ENCODE results near the gene APOO.

APOO gene

DNA sequence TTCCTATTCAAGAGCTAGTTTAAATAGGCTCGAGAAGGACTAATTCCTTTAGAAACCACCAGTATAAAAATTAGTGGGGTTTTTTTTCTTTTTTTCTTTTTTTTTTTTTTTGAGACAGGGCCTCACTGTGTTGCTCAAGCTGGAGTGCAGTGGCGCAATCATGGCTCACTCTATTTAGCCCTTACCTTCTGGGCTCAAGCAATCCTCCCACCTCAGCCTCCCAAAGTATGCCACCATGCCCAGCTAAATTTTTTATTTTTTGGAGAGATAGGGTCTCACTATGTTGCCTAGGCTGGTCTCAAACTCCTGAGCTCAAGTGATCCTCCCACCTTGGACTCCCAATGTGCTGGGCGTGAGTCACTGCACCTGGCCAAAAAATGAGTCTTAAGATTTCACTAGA, 52.8 kb downstream of the APOO start:
- TF ChIP-seq, protein P1, sequence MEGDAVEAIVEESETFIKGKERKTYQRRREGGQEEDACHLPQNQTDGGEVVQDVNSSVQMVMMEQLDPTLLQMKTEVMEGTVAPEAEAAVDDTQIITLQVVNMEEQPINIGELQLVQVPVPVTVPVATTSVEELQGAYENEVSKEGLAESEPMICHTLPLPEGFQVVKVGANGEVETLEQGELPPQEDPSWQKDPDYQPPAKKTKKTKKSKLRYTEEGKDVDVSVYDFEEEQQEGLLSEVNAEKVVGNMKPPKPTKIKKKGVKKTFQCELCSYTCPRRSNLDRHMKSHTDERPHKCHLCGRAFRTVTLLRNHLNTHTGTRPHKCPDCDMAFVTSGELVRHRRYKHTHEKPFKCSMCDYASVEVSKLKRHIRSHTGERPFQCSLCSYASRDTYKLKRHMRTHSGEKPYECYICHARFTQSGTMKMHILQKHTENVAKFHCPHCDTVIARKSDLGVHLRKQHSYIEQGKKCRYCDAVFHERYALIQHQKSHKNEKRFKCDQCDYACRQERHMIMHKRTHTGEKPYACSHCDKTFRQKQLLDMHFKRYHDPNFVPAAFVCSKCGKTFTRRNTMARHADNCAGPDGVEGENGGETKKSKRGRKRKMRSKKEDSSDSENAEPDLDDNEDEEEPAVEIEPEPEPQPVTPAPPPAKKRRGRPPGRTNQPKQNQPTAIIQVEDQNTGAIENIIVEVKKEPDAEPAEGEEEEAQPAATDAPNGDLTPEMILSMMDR (IDR thresholded peaks at IDR 0.05; ENCODE audit: extremely low read depth, insufficient read depth, missing control alignments) = no peak
- DNase-seq (ENCODE audit: low spot score) = no peak
- in situ Hi-C loops (cut with MboI; ENCODE audit: low pct_unique_long_range_greater_than_20kb, low sequenced_read_pairs, unreplicated experiment) = no loop called here

DNA sequence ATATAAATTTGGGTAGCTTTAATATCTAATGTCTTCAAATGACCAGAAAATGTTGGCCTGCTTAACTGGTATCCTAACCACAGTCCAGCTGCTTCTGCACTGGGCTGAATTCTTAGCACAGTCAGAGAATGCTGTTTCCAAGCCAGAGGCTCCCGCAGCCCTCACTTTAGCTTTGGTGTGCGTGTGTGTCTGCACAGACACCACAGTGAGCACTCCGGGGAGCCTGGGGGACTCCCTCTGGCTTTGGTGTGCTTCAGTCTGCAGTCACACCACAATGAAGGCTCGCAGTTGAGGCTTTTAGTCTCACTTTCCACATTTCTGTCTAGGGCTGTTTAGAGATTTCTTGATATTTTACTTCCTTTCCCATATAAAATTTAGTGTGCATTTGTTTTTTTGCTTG, 53.6 kb downstream of the APOO start:
- no peak for DNase-seq (ENCODE audit: low spot score)
- in situ Hi-C loops (cut with MboI; ENCODE audit: low pct_unique_long_range_greater_than_20kb, low sequenced_read_pairs, unreplicated experiment) = no loop called here

DNA sequence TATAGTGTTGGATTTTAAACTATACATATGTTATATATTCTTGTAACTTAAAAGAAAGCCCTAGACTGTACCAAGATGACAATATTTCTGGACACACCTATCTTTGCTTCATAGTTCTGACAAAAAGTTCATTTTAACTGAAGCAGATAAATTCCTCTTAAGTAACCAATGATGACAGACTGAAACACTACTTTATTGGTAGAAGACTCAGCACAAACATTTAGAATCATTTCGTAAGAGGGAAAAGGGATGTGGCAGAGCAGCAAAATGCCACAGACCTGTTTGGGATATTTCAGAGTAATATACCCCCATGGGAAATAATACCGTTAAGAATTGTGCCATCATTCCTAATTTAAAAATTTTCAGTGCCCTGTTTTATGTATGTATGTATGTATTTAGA, 56.2 kb downstream of the APOO start:
- TF ChIP-seq, protein P1 (IDR thresholded peaks at IDR 0.05; ENCODE audit: extremely low read depth, insufficient read depth, missing control alignments) = no peak
- DNase-seq (ENCODE audit: low spot score) = no peak
- in situ Hi-C loops (cut with MboI; ENCODE audit: low pct_unique_long_range_greater_than_20kb, low sequenced_read_pairs, unreplicated experiment) = no loop called here

More for the DNA sequence above, 53.6 kb downstream of the APOO start:
- TF ChIP-seq, protein P1 (IDR thresholded peaks at IDR 0.05; ENCODE audit: extremely low read depth, insufficient read depth, missing control alignments) = no peak

DNA sequence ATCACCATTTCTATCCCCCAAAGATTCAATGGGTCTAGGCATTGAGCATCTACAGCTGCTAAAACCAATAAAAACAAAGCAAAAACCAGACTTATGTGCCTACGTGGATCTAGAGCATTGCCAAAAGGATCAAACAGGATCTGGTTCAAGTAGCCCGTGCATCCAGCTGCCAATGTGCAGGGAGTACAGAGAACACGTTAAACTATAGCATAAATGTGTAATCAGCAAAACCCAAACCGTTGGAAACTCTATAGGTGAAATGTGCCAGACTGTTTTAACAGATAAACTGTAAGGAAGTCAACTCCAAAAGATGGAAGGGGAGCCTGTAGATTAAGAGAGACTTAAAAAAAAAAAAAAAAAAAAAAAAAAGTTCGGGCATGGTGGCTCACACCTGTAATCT, 58.5 kb downstream of the APOO start:
- DNase-seq (ENCODE audit: low spot score) = no peak
- in situ Hi-C loops (cut with MboI; ENCODE audit: low pct_unique_long_range_greater_than_20kb, low sequenced_read_pairs, unreplicated experiment) = no loop called here
- TF ChIP-seq, protein P1 (IDR thresholded peaks at IDR 0.05; ENCODE audit: extremely low read depth, insufficient read depth, missing control alignments) = no peak

DNA sequence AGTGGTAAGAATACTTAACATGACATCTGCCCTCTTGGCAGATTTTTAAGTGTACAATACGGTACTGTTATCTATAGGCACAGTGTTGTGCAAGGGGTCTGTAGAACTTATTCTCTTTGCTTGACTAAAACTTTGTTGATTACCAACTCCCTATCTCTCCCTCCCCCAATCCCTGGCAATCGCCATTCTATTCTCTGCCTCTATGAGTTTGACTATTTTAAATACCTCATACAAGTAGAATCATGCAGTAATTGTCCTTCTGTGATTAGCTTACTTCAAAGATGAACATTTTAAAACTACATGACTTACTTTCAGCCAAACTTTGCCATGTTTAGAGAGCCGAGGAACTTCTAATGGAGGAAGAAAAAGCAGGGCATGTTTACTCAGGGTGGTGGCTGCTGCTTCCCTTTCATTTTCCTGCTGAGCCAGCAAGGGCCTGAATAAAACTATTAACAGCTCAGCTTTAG, 62.4 kb downstream of the APOO start:
- no peak for DNase-seq (ENCODE audit: low spot score)
- TF ChIP-seq, protein P1 (IDR thresholded peaks at IDR 0.05; ENCODE audit: extremely low read depth, insufficient read depth, missing control alignments) = no peak
- in situ Hi-C loops (cut with MboI; ENCODE audit: low pct_unique_long_range_greater_than_20kb, low sequenced_read_pairs, unreplicated experiment) = no loop called here

DNA sequence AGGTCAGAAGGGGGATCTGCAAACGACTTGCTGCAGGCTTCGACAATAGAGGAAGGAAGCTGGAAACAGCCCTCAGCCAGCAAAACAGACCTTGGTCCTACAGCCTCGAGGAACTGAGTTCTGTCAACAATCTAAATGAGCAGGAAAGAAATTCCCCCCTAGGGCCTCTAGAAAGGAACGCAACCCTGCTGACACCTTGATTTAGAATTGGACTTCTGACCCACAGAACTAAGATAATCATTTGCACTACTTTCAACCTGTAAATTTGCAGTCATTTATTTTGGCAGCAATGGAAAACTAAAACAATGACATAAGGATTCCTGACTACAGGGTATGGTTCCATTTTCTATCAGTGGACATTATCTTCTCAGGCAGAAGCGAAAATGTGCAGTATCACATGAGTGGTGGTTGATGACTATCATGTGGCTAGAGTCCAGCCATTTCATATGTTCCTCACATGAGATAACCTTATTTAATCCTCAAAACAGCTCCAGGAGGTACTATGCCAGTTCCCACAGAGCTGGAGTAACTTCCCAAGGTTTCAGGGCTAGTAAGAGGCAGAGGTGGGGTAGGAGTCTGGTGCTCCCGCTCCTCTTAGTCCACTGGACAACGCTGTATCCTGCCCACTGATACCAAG, 63.1 kb downstream of the APOO start:
- TF ChIP-seq, protein P1 (IDR thresholded peaks at IDR 0.05; ENCODE audit: extremely low read depth, insufficient read depth, missing control alignments) = no peak
- in situ Hi-C loops (cut with MboI; ENCODE audit: low pct_unique_long_range_greater_than_20kb, low sequenced_read_pairs, unreplicated experiment) = no loop called here
- no peak for DNase-seq (ENCODE audit: low spot score)

All from GM13977 (cell line).